HG03045 (cell line): ENCODE measurements around the gene SLC7A4.

Experiments used
- ATAC-seq: cut with Tn5 transposase; IDR thresholded peaks from one replicate; pipeline ENCODE4 v1.9.1; 2021; ENCODE audit warnings: mild to moderate bottlenecking, moderate library complexity; ENCODE audit not compliant: unreplicated experiment

SLC7A4 gene

GRCh38 chr22:20989323-20990138 is 42.8 kb downstream of the SLC7A4 start:
- ATAC-seq = no peak

- no peak for ATAC-seq
These were observed 43.6 kb downstream of the SLC7A4 start for GRCh38 chr22:20988573-20989322.

- ATAC-seq = no peak
These were observed 45.0 kb downstream of the SLC7A4 start for GRCh38 chr22:20987375-20987774.

GRCh38 chr22:20986365-20986764 is 46.0 kb downstream of the SLC7A4 start:
- ATAC-seq = no peak

GRCh38 chr22:20985720-20986119 is 46.6 kb downstream of the SLC7A4 start:
- ATAC-seq = no peak

GRCh38 chr22:20983081-20983771 is 49.1 kb downstream of the SLC7A4 start:
- no peak for ATAC-seq

GRCh38 chr22:20982563-20982882 is 49.8 kb downstream of the SLC7A4 start:
- peak; percentile 27 for ATAC-seq

- peak; percentile 79 for ATAC-seq
These were observed 50.4 kb downstream of the SLC7A4 start, which contains the start of gene LZTR1 for GRCh38 chr22:20981787-20982562. TSS of gene LZTR1 (plus strand) at chr22:20982297. CDS start at chr22:20982372, 75 bp downstream.

GRCh38 chr22:20980938-20981722 is 51.2 kb downstream of the SLC7A4 start:
- no peak for ATAC-seq

- no peak for ATAC-seq
These were observed 51.8 kb downstream of the SLC7A4 start for GRCh38 chr22:20980523-20980922.

GRCh38 chr22:20979940-20980453 is 52.4 kb downstream of the SLC7A4 start:
- ATAC-seq = no peak

GRCh38 chr22:20979243-20979809 is 53.0 kb downstream of the SLC7A4 start:
- no peak for ATAC-seq
